Ovary (tissue), 9 donors: ENCODE results near the gene ZNF750. TPM values are rescaled to one million over a fixed set of nuclear protein-coding genes. Genes with fewer than 3 reads are reported as not detected.

ENCODE experiments used
- DNase-seq, 5 donors: peaks; one replicate each; pipeline ENCODE4 v3.0.0-alpha.2; 2019 to 2020
- H3K27ac ChIP-seq, 2 donors: fragments of 200-600 bp; one replicate each; pipeline versions ENCODE4 v1.5.1 to v1.8.0; 2019 to 2022
- H3K27me3 ChIP-seq: fragments of 200-600 bp; one replicate; pipeline ENCODE4 v1.8.0; 2022
- H3K36me3 ChIP-seq: fragments of 200-600 bp; sonication (generic); one replicate; pipeline ENCODE4 v1.5.1; 2019
- H3K4me1 ChIP-seq: one replicate; pipeline ENCODE4 v1.8.1; 2013; ENCODE audit warnings: mild to moderate bottlenecking, moderate library complexity; ENCODE audit not compliant: insufficient read depth
- H3K4me3 ChIP-seq: fragments of 200-600 bp; sonication (generic); one replicate; pipeline ENCODE4 v1.5.1; 2017
- H3K9me3 ChIP-seq, 2 donors: fragments of 200-600 bp in 1 of 2; sonication (generic) in 1 of 2; one replicate each; pipeline versions ENCODE4 v1.5.1 to v1.8.1; 2013 to 2019; ENCODE audit warnings: mild to moderate bottlenecking in 1 of 2, moderate library complexity in 1 of 2
- EP300 ChIP-seq: sonication (generic); formaldehyde crosslinking; IDR thresholded peaks from one replicate; pipeline ENCODE4 v1.6.1; 2017; ENCODE audit warnings: antibody characterized with exemption
- POLR2A ChIP-seq: fragments of 450-650 bp; IDR thresholded peaks from one replicate; pipeline ENCODE4 v1.6.1; 2017; ENCODE audit warnings: antibody characterized with exemption, mild to moderate bottlenecking, moderate library complexity
- WGBS, 3 donors: extraction: QIAGEN DNeasy Blood & Tissue Kit in 1 of 3; methylation state at CpG; one replicate each; pipeline versions ENCODE4 v1.1.5 to v1.1.7; 2013 to 2017; 5-methylcytosine and 5-hydroxymethylcytosine counted together
- intact Hi-C, 4 donors: fragments of 100-400 bp; cut with DNase I; formaldehyde crosslinking; loops; one replicate each; pipeline versions ENCODE4 v1.11.0 to v1.15.1; 2022 to 2023
- polyA plus RNA-seq, 2 donors: library from polyadenylated mRNA; stranded (reverse); fragments of 200-250 nt in 1 of 2; fragments of 350-450 nt in 1 of 2; fragmentation: Illumina TruSeq in 1 of 2; extraction: RNeasy Lipid Tissue Mini Kit (QIAGEN cat#74804) in 1 of 2; gene quantifications; one replicate each; pipeline ENCODE4 v1.2.3, GENCODE V29; 2013 to 2014
- total RNA-seq, 7 donors: library from RNA; depleted of rRNA in 2 of 7; stranded (reverse); fragments of >200 nt in 2 of 7; fragmentation: NEBNext Ultra II Directional in 3 of 7; extraction: Animal tissue kit (Norgen Biotek cat#: 25700) in 3 of 7; gene quantifications; one replicate each; pipeline versions ENCODE4 v1.1.0 to v1.2.4, GENCODE V29; 2016 to 2023
- TF ChIP-seq, protein P1 (sequence below), 3 donors: fragments of 450-650 bp in 2 of 3; fragments of 200-600 bp in 1 of 3; IDR thresholded peaks; one replicate each; pipeline versions ENCODE4 v1.5.1 to v1.8.0; 2016 to 2022; ENCODE audit warnings: antibody characterized with exemption in 3 of 3, mild to moderate bottlenecking in 1 of 3
- donor health status: DM: no; HTN: no; CAD: no; lungs with moderate emphysema.
- donor health status: DM: no; HTN: no; CAD: no.
- donor health status: Bipolar disorder and iron deficiency.
- donor health status: DM: yes; HTN: yes; CAD: no.
- donor health status: DM: no; HTN: no; CAD: no.
- donor health status: DM: yes; HTN: yes; CAD: no.

ZNF750 gene
- total and polyA plus RNA-seq, 9 donors = 0.02 TPM; not detected in 8

DNA sequence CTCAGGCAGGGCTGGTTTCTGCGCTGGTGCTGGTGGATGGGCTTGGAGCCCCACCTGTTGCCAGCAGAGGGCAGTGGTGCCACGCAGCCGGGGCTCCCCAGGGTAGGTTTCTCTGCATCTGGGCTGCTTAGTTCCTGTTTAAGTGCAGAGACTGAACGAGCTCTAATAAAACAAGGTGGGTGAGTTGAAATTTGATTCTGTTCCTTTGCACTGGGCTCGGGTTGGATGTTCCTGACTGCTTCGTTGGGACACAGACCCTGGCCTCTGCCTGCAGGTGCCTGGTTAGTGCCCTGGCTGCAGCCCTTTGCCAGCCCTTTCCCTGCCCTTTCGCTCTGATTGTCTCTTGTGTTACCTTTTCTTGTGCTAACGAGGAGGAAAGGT is 57.9 kb downstream of the ZNF750 start:
- Histone ChIP-seq H3K9me3 (no peaks in the 10 kb centered on the region), H3K4me3 (no peak overlapping the region), H3K27me3 (no peaks in the 10 kb centered on the region), H3K27ac (no peak overlapping the region), H3K36me3 (no peaks in the 10 kb centered on the region), H3K4me1 (no peaks in the 10 kb centered on the region)
- TF ChIP-seq EP300 = no peak
- TF ChIP-seq, protein P1, sequence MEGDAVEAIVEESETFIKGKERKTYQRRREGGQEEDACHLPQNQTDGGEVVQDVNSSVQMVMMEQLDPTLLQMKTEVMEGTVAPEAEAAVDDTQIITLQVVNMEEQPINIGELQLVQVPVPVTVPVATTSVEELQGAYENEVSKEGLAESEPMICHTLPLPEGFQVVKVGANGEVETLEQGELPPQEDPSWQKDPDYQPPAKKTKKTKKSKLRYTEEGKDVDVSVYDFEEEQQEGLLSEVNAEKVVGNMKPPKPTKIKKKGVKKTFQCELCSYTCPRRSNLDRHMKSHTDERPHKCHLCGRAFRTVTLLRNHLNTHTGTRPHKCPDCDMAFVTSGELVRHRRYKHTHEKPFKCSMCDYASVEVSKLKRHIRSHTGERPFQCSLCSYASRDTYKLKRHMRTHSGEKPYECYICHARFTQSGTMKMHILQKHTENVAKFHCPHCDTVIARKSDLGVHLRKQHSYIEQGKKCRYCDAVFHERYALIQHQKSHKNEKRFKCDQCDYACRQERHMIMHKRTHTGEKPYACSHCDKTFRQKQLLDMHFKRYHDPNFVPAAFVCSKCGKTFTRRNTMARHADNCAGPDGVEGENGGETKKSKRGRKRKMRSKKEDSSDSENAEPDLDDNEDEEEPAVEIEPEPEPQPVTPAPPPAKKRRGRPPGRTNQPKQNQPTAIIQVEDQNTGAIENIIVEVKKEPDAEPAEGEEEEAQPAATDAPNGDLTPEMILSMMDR (IDR thresholded peaks at IDR 0.05) = peak; percentile 74 to 89 (median 89)
- WGBS, 3 donors = 23 to 29% (median 25%) methylated on average over 8 of the region's 8 CpGs
- DNase-seq = peak; percentile 71 to 89 (median 84)
- intact Hi-C loops = loop anchor here in 2 of 4 donors (5.0 to 10.0 kb wide), 2 partner anchors 125 to 133 kb away; no protein-coding TSS in a partner anchor

- TF ChIP-seq EP300 = no peak
- TF ChIP-seq, protein P1 (IDR thresholded peaks at IDR 0.05) = no peak
- TF ChIP-seq POLR2A = no peak
- no peak overlapping the region for H3K4me3 ChIP-seq
- H3K36me3 ChIP-seq = no peaks in the 10 kb centered on the region
- H3K27ac ChIP-seq = no peak overlapping the region
- no peaks in the 10 kb centered on the region for H3K4me1 ChIP-seq
- H3K9me3 ChIP-seq = no peaks in the 10 kb centered on the region
- WGBS, 3 donors = 77 to 79% (median 79%) methylated on average over 27 of the region's 27 CpGs
- intact Hi-C loops = loop anchor here in 2 of 4 donors (5.0 to 10.0 kb wide), 2 partner anchors 126 to 134 kb away; no protein-coding TSS in a partner anchor
- DNase-seq = no peak
- no peaks in the 10 kb centered on the region for H3K27me3 ChIP-seq
Measured at GRCh38 chr17:82780971-82781893, 58.6 kb downstream of the ZNF750 start.

DNA sequence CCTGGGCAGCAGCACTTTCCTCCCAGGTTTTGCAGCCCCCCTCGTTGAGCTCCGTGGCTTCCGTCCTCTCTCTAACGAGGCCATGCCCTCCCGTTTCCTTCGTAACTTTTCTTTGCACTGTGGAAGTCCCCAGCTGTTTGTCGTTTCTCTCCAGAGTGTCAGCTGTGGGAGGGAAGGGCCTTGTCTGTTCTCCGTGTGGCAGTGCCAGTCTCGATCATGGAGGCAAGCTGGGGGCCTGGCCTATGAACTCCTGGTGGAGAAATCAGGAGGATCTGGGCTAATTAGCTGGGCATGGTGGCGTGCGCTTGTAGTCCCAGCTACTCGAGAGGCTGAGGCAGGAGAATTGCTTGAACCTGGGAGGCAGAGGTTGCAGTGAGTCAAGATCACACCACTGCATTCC is 59.6 kb downstream of the ZNF750 start:
- WGBS, 3 donors = 68 to 78% (median 69%) methylated on average over 12 of the region's 12 CpGs
- TF ChIP-seq POLR2A (no peak), EP300 (no peak)
- TF ChIP-seq, protein P1 (IDR thresholded peaks at IDR 0.05) = no peak
- intact Hi-C loops = loop anchor here in 2 of 4 donors (5.0 to 10.0 kb wide), 2 partner anchors 127 to 135 kb away; no protein-coding TSS in a partner anchor

GRCh38 chr17:82779541-82779940 is 60.3 kb downstream of the ZNF750 start:
- intact Hi-C loops = loop anchor here in 1 of 4 donors (10.0 kb wide), 1 partner anchor 425 kb away; the partner anchor contains the start of gene TEX19
- H3K27ac ChIP-seq = no peak overlapping the region

More for the DNA sequence above, 59.6 kb downstream of the ZNF750 start:
- Histone ChIP-seq H3K27me3 (no peaks in the 10 kb centered on the region), H3K27ac (no peak overlapping the region), H3K36me3 (no peaks in the 10 kb centered on the region), H3K4me1 (no peaks in the 10 kb centered on the region), H3K9me3 (no peaks in the 10 kb centered on the region), H3K4me3 (no peak overlapping the region)
- no peak for DNase-seq

More at GRCh38 chr17:82779541-82779940, 60.3 kb downstream of the ZNF750 start:
- no peaks in the 10 kb centered on the region for H3K36me3 ChIP-seq
- H3K4me1 ChIP-seq = no peaks in the 10 kb centered on the region
- no peaks in the 10 kb centered on the region for H3K27me3 ChIP-seq
- no peak for DNase-seq
- TF ChIP-seq, protein P1 (IDR thresholded peaks at IDR 0.05) = no peak
- no peak for TF ChIP-seq EP300
- TF ChIP-seq POLR2A = no peak
- H3K9me3 ChIP-seq = no peaks in the 10 kb centered on the region
- WGBS, 3 donors = 88 to 90% (median 88%) methylated on average over 23 of the region's 23 CpGs
- no peak overlapping the region for H3K4me3 ChIP-seq

Other genes with a start within 250 kb of the ZNF750 start
- 10 to 100 TPM; 43.0 to 99.3 (median 83.5) TPM for gene WDR45B, start 191.6 kb downstream of the ZNF750 start, total RNA-seq
- gene WDR45B, start 191.6 kb downstream of the ZNF750 start, polyA plus RNA-seq = 10 to 100 TPM; 55.2 to 58.0 TPM
- 10 to 100 TPM; 10.0 to 25.9 (median 14.9) TPM for gene RAB40B, start 141.3 kb downstream of the ZNF750 start, total RNA-seq
- gene RAB40B, start 141.3 kb downstream of the ZNF750 start, polyA plus RNA-seq = 10 to 100 TPM in 1 of 2 donors, 1 to 10 TPM in 1; 9.2 to 18.6 TPM
- 10 to 100 TPM in 6 of 7 donors, 1 to 10 TPM in 1; 9.9 to 48.6 (median 39.0) TPM for gene FN3KRP, start 123.3 kb downstream of the ZNF750 start, total RNA-seq
- gene FN3KRP, start 123.3 kb downstream of the ZNF750 start, polyA plus RNA-seq = 10 to 100 TPM; 37.9 to 51.5 TPM
- gene FN3K, start 104.4 kb downstream of the ZNF750 start, total RNA-seq = 100 to 1,000 TPM in 1 of 7 donors, 10 to 100 TPM in 6; 14.5 to 106 (median 44.6) TPM
- 10 to 100 TPM; 12.0 to 22.0 TPM for gene FN3K, start 104.4 kb downstream of the ZNF750 start, polyA plus RNA-seq
- gene TBCD, start 88.0 kb downstream of the ZNF750 start, total RNA-seq = 10 to 100 TPM; 44.4 to 88.3 (median 71.4) TPM
- gene TBCD, start 88.0 kb downstream of the ZNF750 start, polyA plus RNA-seq = 10 to 100 TPM; 29.2 to 55.9 TPM
- gene METRNL, start 239.6 kb upstream of the ZNF750 start, total RNA-seq = 10 to 100 TPM; 12.9 to 84.3 (median 29.7) TPM
- gene METRNL, start 239.6 kb upstream of the ZNF750 start, polyA plus RNA-seq = 10 to 100 TPM in 1 of 2 donors, 1 to 10 TPM in 1; 4.3 to 29.4 TPM